Glutamatergic neuron (in vitro differentiated cells): Measurements from ENCODE around the gene ANTXR2. TPM values are rescaled to one million over a fixed set of nuclear protein-coding genes. Genes with fewer than 3 reads are reported as not detected.

Experiments
- DNase-seq: peaks from one replicate; pipeline ENCODE4 v3.0.0; 2022
- H3K27ac Mint-ChIP-seq: one replicate; pipeline ENCODE4 v1.8.0; 2020; ENCODE audit warnings: mild to moderate bottlenecking, mixed read lengths, inconsistent platforms; ENCODE audit not compliant: unreplicated experiment
- H3K27me3 Mint-ChIP-seq: one replicate; pipeline ENCODE4 v1.8.0; 2020; ENCODE audit warnings: mild to moderate bottlenecking, moderate library complexity, mixed read lengths, inconsistent platforms; ENCODE audit not compliant: unreplicated experiment
- H3K36me3 Mint-ChIP-seq: one replicate; pipeline ENCODE4 v1.8.0; 2020; ENCODE audit warnings: mild to moderate bottlenecking, mixed read lengths, inconsistent platforms; ENCODE audit not compliant: unreplicated experiment
- H3K4me1 Mint-ChIP-seq: one replicate; pipeline ENCODE4 v1.8.0; 2020; ENCODE audit warnings: mild to moderate bottlenecking, low read depth, mixed read lengths, inconsistent platforms; ENCODE audit not compliant: unreplicated experiment
- H3K4me3 Mint-ChIP-seq: one replicate; pipeline ENCODE4 v1.8.0; 2020; ENCODE audit warnings: mild to moderate bottlenecking, mixed read lengths, inconsistent platforms; ENCODE audit not compliant: unreplicated experiment
- H3K9me3 Mint-ChIP-seq: one replicate; pipeline ENCODE4 v1.8.0; 2020; ENCODE audit warnings: mild to moderate bottlenecking, moderate library complexity, mixed read lengths, inconsistent platforms; ENCODE audit not compliant: unreplicated experiment
- total RNA-seq: library from RNA; stranded (reverse); fragmentation: NEBNext Ultra II Directional; extraction: Animal tissue kit (Norgen Biotek cat#: 25700); gene quantifications from one replicate; pipeline ENCODE4 v1.2.1, GENCODE V29; 2021; ENCODE audit not compliant: unreplicated experiment
- TF ChIP-seq, protein P1 (sequence below): fragments of 200-600 bp; sonication (generic); IDR thresholded peaks from one replicate; pipeline ENCODE4 v1.5.0; 2021; ENCODE audit not compliant: partially characterized antibody, unreplicated experiment

The ANTXR2 gene
- total RNA-seq, 1 donor from 2014 or later = 47.8 TPM

- H3K4me1 Mint-ChIP-seq = no peaks in the 10 kb centered on the region
- TF ChIP-seq, protein P1, sequence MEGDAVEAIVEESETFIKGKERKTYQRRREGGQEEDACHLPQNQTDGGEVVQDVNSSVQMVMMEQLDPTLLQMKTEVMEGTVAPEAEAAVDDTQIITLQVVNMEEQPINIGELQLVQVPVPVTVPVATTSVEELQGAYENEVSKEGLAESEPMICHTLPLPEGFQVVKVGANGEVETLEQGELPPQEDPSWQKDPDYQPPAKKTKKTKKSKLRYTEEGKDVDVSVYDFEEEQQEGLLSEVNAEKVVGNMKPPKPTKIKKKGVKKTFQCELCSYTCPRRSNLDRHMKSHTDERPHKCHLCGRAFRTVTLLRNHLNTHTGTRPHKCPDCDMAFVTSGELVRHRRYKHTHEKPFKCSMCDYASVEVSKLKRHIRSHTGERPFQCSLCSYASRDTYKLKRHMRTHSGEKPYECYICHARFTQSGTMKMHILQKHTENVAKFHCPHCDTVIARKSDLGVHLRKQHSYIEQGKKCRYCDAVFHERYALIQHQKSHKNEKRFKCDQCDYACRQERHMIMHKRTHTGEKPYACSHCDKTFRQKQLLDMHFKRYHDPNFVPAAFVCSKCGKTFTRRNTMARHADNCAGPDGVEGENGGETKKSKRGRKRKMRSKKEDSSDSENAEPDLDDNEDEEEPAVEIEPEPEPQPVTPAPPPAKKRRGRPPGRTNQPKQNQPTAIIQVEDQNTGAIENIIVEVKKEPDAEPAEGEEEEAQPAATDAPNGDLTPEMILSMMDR = no peak
- no peaks in the 10 kb centered on the region for H3K27me3 Mint-ChIP-seq
- H3K4me3 Mint-ChIP-seq = no peak overlapping the region
- H3K27ac Mint-ChIP-seq = no peak overlapping the region
- peaks cover 3% of the 10 kb centered on the region for H3K9me3 Mint-ChIP-seq
- H3K36me3 Mint-ChIP-seq = no peaks in the 10 kb centered on the region
- no peak for DNase-seq
These were observed 187.0 kb downstream of the ANTXR2 start for GRCh38 chr4:79886021-79886420.

DNA sequence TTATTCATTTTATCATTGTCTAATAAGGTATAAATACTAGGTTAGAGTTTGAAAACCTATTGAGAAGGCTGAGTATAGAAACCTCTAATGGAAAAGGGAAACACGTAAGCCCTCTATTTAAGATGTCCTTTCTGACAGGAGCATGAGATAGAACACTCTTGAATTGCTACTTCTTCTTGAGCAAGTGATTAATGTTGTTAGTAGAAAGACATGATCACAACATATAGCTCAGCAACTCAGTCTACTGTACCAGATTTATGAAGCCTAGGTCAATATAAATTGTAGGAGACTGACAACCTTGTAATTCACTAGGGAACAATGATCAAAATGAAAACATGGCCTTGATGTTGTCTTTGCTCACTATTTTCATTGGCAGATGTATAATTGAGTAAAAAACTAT is 189.7 kb downstream of the ANTXR2 start:
- Mint-ChIP-seq H3K27ac (no peak overlapping the region), H3K36me3 (peaks cover under 1% of the 10 kb centered on the region), H3K4me3 (no peak overlapping the region), H3K27me3 (no peaks in the 10 kb centered on the region), H3K4me1 (no peaks in the 10 kb centered on the region), H3K9me3 (no peaks in the 10 kb centered on the region)
- TF ChIP-seq, protein P1 = no peak
- DNase-seq = no peak

DNA sequence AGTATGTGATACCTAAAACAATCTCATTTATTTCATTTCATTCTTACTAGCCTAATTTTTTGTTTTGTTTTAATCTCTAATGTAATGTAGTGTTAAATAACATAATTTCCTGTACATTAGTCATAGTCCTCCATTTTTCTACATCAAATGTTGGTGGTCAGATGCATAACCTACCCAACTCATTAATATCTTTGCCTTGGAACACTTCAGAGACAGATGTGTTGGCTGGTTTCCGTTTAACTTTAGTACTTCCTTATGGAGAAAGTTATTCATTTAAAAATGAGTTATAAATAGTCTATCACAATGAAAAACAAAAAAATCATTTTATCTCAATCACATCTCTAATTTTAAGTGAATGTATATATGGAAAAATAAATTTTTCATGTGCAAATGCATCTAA is 190.2 kb downstream of the ANTXR2 start:
- H3K27ac Mint-ChIP-seq = no peak overlapping the region
- H3K9me3 Mint-ChIP-seq = no peaks in the 10 kb centered on the region
- H3K4me1 Mint-ChIP-seq = no peaks in the 10 kb centered on the region
- peaks cover 5% of the 10 kb centered on the region for H3K36me3 Mint-ChIP-seq
- TF ChIP-seq, protein P1 = no peak
- DNase-seq = no peak
- H3K4me3 Mint-ChIP-seq = no peak overlapping the region
- H3K27me3 Mint-ChIP-seq = no peaks in the 10 kb centered on the region

GRCh38 chr4:79881407-79881806 is 191.6 kb downstream of the ANTXR2 start:
- H3K4me3 Mint-ChIP-seq = no peak overlapping the region
- TF ChIP-seq, protein P1 = no peak
- no peak for DNase-seq
- peaks cover 9% of the 10 kb centered on the region for H3K36me3 Mint-ChIP-seq
- no peaks in the 10 kb centered on the region for H3K4me1 Mint-ChIP-seq
- H3K27me3 Mint-ChIP-seq = no peaks in the 10 kb centered on the region
- no peaks in the 10 kb centered on the region for H3K9me3 Mint-ChIP-seq
- H3K27ac Mint-ChIP-seq = no peak overlapping the region

DNA sequence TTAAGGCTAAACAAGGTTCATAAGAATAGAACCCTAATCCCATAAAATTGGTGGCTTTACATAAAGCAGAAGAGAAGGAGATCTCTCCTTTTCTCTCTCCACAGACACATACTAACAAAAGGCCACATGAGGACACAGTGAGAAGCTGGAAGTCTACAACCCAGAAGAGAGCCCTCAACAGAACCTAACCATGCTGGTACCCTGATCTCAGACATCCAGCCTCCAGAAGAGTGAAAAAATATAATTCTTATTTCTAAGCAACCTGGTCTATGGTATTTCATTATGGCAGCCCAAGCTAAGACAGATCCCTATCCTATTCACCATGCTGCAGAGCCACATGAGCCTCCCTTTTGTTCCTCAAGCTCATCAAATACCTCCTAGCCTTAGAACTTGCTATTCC is 195.5 kb downstream of the ANTXR2 start:
- DNase-seq = no peak

More for the DNA sequence above, 195.5 kb downstream of the ANTXR2 start:
- Mint-ChIP-seq H3K4me3 (no peak overlapping the region), H3K36me3 (peaks cover 9% of the 10 kb centered on the region), H3K27ac (no peak overlapping the region), H3K9me3 (no peaks in the 10 kb centered on the region), H3K4me1 (no peaks in the 10 kb centered on the region), H3K27me3 (no peaks in the 10 kb centered on the region)
- TF ChIP-seq, protein P1 = no peak
